ENCODE results near the gene ERN1. TPM values are rescaled to one million over a fixed set of nuclear protein-coding genes. Genes with fewer than 3 reads are reported as not detected.
"Not testable (repeated sequence)": the region's sequence is repeated elsewhere in the genome, so short reads cannot be mapped to it uniquely, and the experiment has no call there.

Gene ERN1
- polyA plus RNA-seq, 4 donors, result 2.2 to 11.3 (median 6.5) TPM

- Histone ChIP-seq H3K36me3 (ENCODE audit: control insufficient read depth in 3 of 3, insufficient read depth in 2 of 3, low read depth in 1 of 3, low read length in 3 of 3) (peaks cover 0 to 56% (median 10%) of the 10 kb centered on the region in 3 donors), H3K9me3 (ENCODE audit: control insufficient read depth in 2 of 2, insufficient read depth in 1 of 2, low read depth in 1 of 2, low read length in 1 of 2) (no peaks in the 10 kb centered on the region), H3K4me1 (ENCODE audit: control insufficient read depth in 3 of 3, insufficient read depth in 2 of 3, low read depth in 1 of 3, low read length in 2 of 3) (no peaks in the 10 kb centered on the region), H3K27ac (ENCODE audit: low read depth in 1 of 3, low read length in 2 of 3) (no peak overlapping the region), H3K27me3 (ENCODE audit: control insufficient read depth in 3 of 3, insufficient read depth in 3 of 3, low read length in 3 of 3) (no peaks in the 10 kb centered on the region), H3K4me3 (ENCODE audit: low read depth in 1 of 3, low read length in 3 of 3) (no peak overlapping the region)
- no peak for FAIRE-seq
- WGBS, 3 donors, result 73 to 92% (median 75%) methylated on average over 3 of the region's 3 CpGs
- no peak for DNase-seq
Observed at GRCh38 chr17:64172510-64172909, 42.6 kb upstream of the ERN1 start.

- DNase-seq, result no peak
- Histone ChIP-seq H3K27ac (ENCODE audit: low read depth in 1 of 3, low read length in 2 of 3) (no peak overlapping the region), H3K27me3 (ENCODE audit: control insufficient read depth in 3 of 3, insufficient read depth in 3 of 3, low read length in 3 of 3) (no peaks in the 10 kb centered on the region), H3K4me1 (ENCODE audit: control insufficient read depth in 3 of 3, insufficient read depth in 2 of 3, low read depth in 1 of 3, low read length in 2 of 3) (no peaks in the 10 kb centered on the region), H3K36me3 (ENCODE audit: control insufficient read depth in 3 of 3, insufficient read depth in 2 of 3, low read depth in 1 of 3, low read length in 3 of 3) (peaks cover 0 to 63% (median 6%) of the 10 kb centered on the region in 3 donors), H3K9me3 (ENCODE audit: control insufficient read depth in 2 of 2, insufficient read depth in 1 of 2, low read depth in 1 of 2, low read length in 1 of 2) (no peaks in the 10 kb centered on the region), H3K4me3 (ENCODE audit: low read depth in 1 of 3, low read length in 3 of 3) (no peak overlapping the region)
- 91 to 97% (median 95%) methylated on average over 8 of the region's 8 CpGs for WGBS, 3 donors
- FAIRE-seq, result no peak
Observed at GRCh38 chr17:64171041-64171440, 41.1 kb upstream of the ERN1 start.

DNA sequence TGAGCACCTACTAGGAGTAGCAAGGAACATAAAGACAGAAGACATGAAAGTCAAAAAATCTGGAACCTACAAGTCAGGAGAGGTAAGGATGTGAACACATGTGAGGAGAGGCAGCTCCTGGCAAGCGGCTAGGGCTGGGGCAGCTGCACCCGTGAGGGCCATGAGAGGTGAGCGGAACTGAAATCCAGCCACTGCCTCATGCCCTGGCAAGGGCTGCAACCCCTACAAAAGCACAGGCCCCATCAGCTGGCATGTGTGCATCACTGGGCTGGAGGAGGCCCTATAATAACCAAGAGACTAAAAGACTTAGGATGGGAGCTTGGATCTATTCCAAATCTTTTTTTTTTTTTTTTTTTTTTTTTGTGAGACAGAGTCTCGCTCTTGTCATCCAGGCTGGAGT is 40.3 kb upstream of the ERN1 start:
- no peak for FAIRE-seq
- WGBS, 3 donors, result 97 to 98% (median 98%) methylated on average over 3 to 4 of the region's 4 CpGs

DNA sequence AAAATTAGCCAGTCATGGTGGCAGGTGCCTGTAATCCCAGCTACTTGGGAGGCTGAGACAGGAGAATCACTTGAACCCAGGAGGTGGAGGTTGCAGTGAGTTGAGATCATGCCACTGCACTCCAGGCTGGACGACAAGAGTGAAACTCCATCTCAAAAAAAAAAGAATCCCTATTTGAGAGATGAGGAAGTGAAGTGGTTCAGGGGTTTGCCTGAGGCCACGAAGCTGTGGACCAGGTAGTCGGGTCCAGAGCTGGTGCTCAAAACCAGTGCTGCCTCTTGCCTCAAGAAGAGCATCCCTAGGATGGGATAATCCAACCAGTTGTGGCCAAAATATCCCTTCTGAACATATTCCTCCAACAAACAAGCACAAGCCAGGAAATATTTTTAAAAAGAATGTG is 37.7 kb upstream of the ERN1 start:
- H3K4me3 ChIP-seq (ENCODE audit: low read depth in 1 of 3, low read length in 3 of 3); H3K4me1 ChIP-seq (ENCODE audit: control insufficient read depth in 3 of 3, insufficient read depth in 2 of 3, low read depth in 1 of 3, low read length in 2 of 3); FAIRE-seq; H3K9me3 ChIP-seq (ENCODE audit: control insufficient read depth in 2 of 2, insufficient read depth in 1 of 2, low read depth in 1 of 2, low read length in 1 of 2); H3K27me3 ChIP-seq (ENCODE audit: control insufficient read depth in 3 of 3, insufficient read depth in 3 of 3, low read length in 3 of 3); DNase-seq; H3K27ac ChIP-seq (ENCODE audit: low read depth in 1 of 3, low read length in 2 of 3): not testable (repeated sequence)
- H3K36me3 ChIP-seq (ENCODE audit: control insufficient read depth in 3 of 3, insufficient read depth in 2 of 3, low read depth in 1 of 3, low read length in 3 of 3), result peaks cover 0 to 67% (median 3%) of the 10 kb centered on the region in 3 donors
- WGBS, 3 donors, result 72 to 85% (median 85%) methylated on average over 3 of the region's 3 CpGs

More for the DNA sequence above, 40.3 kb upstream of the ERN1 start:
- H3K4me1 ChIP-seq (ENCODE audit: control insufficient read depth in 3 of 3, insufficient read depth in 2 of 3, low read depth in 1 of 3, low read length in 2 of 3), result no peaks in the 10 kb centered on the region
- peaks cover 0 to 63% (median 6%) of the 10 kb centered on the region in 3 donors for H3K36me3 ChIP-seq (ENCODE audit: control insufficient read depth in 3 of 3, insufficient read depth in 2 of 3, low read depth in 1 of 3, low read length in 3 of 3)
- no peak for DNase-seq
- H3K27ac ChIP-seq (ENCODE audit: low read depth in 1 of 3, low read length in 2 of 3), result no peak overlapping the region
- H3K4me3 ChIP-seq (ENCODE audit: low read depth in 1 of 3, low read length in 3 of 3), result no peak overlapping the region
- no peaks in the 10 kb centered on the region for H3K27me3 ChIP-seq (ENCODE audit: control insufficient read depth in 3 of 3, insufficient read depth in 3 of 3, low read length in 3 of 3)
- H3K9me3 ChIP-seq (ENCODE audit: control insufficient read depth in 2 of 2, insufficient read depth in 1 of 2, low read depth in 1 of 2, low read length in 1 of 2), result no peaks in the 10 kb centered on the region

- 94 to 99% (median 94%) methylated on average over 3 of the region's 3 CpGs for WGBS, 3 donors
- no peak overlapping the region for H3K4me3 ChIP-seq (ENCODE audit: low read depth in 1 of 3, low read length in 3 of 3)
- FAIRE-seq, result no peak
Observed at GRCh38 chr17:64166876-64167275, 36.9 kb upstream of the ERN1 start.

DNA sequence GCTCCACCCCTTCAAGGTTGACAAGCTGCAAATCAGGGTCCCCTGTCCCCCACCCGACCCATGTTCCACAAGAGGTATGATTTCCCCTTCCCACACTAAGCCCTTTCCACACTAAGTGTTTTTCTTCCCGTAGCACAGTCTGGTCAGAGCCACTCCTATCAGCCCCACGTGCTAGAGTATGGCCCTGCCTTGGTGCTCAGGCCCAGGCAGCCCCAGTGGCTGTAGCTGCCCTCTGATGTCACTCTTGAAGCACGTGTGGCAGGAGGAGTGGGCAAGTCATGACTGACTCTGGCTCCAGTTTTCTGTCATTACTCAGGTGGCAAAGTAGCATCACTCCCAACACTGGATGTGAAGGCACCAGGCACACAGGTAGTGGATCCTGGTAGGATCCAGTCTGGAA is 35.4 kb upstream of the ERN1 start:
- Histone ChIP-seq H3K9me3 (ENCODE audit: control insufficient read depth in 2 of 2, insufficient read depth in 1 of 2, low read depth in 1 of 2, low read length in 1 of 2) (no peaks in the 10 kb centered on the region), H3K27me3 (ENCODE audit: control insufficient read depth in 3 of 3, insufficient read depth in 3 of 3, low read length in 3 of 3) (no peaks in the 10 kb centered on the region), H3K4me1 (ENCODE audit: control insufficient read depth in 3 of 3, insufficient read depth in 2 of 3, low read depth in 1 of 3, low read length in 2 of 3) (no peaks in the 10 kb centered on the region), H3K36me3 (ENCODE audit: control insufficient read depth in 3 of 3, insufficient read depth in 2 of 3, low read depth in 1 of 3, low read length in 3 of 3) (peaks cover 0 to 54% (median 2%) of the 10 kb centered on the region in 3 donors), H3K4me3 (ENCODE audit: low read depth in 1 of 3, low read length in 3 of 3) (no peak overlapping the region), H3K27ac (ENCODE audit: low read depth in 1 of 3, low read length in 2 of 3) (no peak overlapping the region)
- DNase-seq (no peak), FAIRE-seq (no peak)
- 88 to 90% (median 89%) methylated on average over 4 of the region's 4 CpGs for WGBS, 3 donors

More at GRCh38 chr17:64166876-64167275, 36.9 kb upstream of the ERN1 start:
- H3K36me3 ChIP-seq (ENCODE audit: control insufficient read depth in 3 of 3, insufficient read depth in 2 of 3, low read depth in 1 of 3, low read length in 3 of 3), result peaks cover 0 to 66% (median 3%) of the 10 kb centered on the region in 3 donors
- H3K27me3 ChIP-seq (ENCODE audit: control insufficient read depth in 3 of 3, insufficient read depth in 3 of 3, low read length in 3 of 3), result no peaks in the 10 kb centered on the region
- no peak overlapping the region for H3K27ac ChIP-seq (ENCODE audit: low read depth in 1 of 3, low read length in 2 of 3)
- H3K4me1 ChIP-seq (ENCODE audit: control insufficient read depth in 3 of 3, insufficient read depth in 2 of 3, low read depth in 1 of 3, low read length in 2 of 3), result no peaks in the 10 kb centered on the region
- no peaks in the 10 kb centered on the region for H3K9me3 ChIP-seq (ENCODE audit: control insufficient read depth in 2 of 2, insufficient read depth in 1 of 2, low read depth in 1 of 2, low read length in 1 of 2)
- DNase-seq, result no peak

DNA sequence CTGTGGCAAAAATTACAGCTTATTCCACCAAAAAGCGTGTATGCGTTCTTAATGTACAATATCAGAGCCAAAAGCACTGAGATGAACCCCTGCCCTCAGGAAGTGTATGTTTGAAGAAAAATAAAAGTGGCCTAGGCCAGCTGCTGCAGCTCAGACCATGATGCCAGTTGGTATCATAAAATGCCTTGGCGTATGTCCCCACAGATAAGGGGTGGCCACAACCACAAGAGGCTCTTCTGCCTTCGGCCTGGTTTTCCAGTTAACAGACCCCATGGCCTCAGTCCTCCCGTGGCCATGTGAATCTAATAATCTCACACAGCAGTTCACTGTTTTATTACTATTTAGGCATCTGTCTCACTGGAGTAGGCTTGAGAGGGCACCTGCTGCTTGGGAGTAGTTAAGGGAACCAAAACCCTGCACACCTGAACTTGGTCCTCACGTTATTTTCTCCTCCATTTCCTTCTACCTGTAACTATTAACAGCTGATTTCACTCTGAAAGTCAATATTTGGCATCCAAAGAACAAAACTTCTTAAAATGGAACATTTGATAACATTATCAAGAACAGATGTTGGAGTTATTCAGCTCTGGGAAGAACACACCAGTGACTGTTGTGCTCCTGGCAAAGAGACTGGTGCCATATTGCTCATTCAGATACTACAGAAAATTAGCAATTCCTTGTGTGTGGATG is 34.8 kb upstream of the ERN1 start:
- Histone ChIP-seq H3K36me3 (ENCODE audit: control insufficient read depth in 3 of 3, insufficient read depth in 2 of 3, low read depth in 1 of 3, low read length in 3 of 3) (peaks cover 0 to 52% (median 2%) of the 10 kb centered on the region in 3 donors), H3K9me3 (ENCODE audit: control insufficient read depth in 2 of 2, insufficient read depth in 1 of 2, low read depth in 1 of 2, low read length in 1 of 2) (no peaks in the 10 kb centered on the region), H3K27me3 (ENCODE audit: control insufficient read depth in 3 of 3, insufficient read depth in 3 of 3, low read length in 3 of 3) (no peaks in the 10 kb centered on the region), H3K27ac (ENCODE audit: low read depth in 1 of 3, low read length in 2 of 3) (peak overlapping the region in 1 of 3 donors; percentile 17), H3K4me1 (ENCODE audit: control insufficient read depth in 3 of 3, insufficient read depth in 2 of 3, low read depth in 1 of 3, low read length in 2 of 3) (no peaks in the 10 kb centered on the region), H3K4me3 (ENCODE audit: low read depth in 1 of 3, low read length in 3 of 3) (no peak overlapping the region)
- FAIRE-seq, result no peak
- peak in 1 of 2 donors; percentile 16 for DNase-seq
- 67 to 78% (median 73%) methylated on average over 6 of the region's 6 CpGs for WGBS, 3 donors

- no peak overlapping the region for H3K4me3 ChIP-seq (ENCODE audit: low read depth in 1 of 3, low read length in 3 of 3)
- no peaks in the 10 kb centered on the region for H3K27me3 ChIP-seq (ENCODE audit: control insufficient read depth in 3 of 3, insufficient read depth in 3 of 3, low read length in 3 of 3)
- no peak for FAIRE-seq
- no peak overlapping the region for H3K27ac ChIP-seq (ENCODE audit: low read depth in 1 of 3, low read length in 2 of 3)
- no peaks in the 10 kb centered on the region for H3K9me3 ChIP-seq (ENCODE audit: control insufficient read depth in 2 of 2, insufficient read depth in 1 of 2, low read depth in 1 of 2, low read length in 1 of 2)
- H3K36me3 ChIP-seq (ENCODE audit: control insufficient read depth in 3 of 3, insufficient read depth in 2 of 3, low read depth in 1 of 3, low read length in 3 of 3), result peaks cover 0 to 52% (median 2%) of the 10 kb centered on the region in 3 donors
- DNase-seq, result no peak
- H3K4me1 ChIP-seq (ENCODE audit: control insufficient read depth in 3 of 3, insufficient read depth in 2 of 3, low read depth in 1 of 3, low read length in 2 of 3), result peaks cover 0 to 4% (median 0%) of the 10 kb centered on the region in 3 donors
- 79 to 81% (median 80%) methylated on average over 6 of the region's 6 CpGs for WGBS, 3 donors
Observed at GRCh38 chr17:64163468-64163867, 33.5 kb upstream of the ERN1 start.

DNA sequence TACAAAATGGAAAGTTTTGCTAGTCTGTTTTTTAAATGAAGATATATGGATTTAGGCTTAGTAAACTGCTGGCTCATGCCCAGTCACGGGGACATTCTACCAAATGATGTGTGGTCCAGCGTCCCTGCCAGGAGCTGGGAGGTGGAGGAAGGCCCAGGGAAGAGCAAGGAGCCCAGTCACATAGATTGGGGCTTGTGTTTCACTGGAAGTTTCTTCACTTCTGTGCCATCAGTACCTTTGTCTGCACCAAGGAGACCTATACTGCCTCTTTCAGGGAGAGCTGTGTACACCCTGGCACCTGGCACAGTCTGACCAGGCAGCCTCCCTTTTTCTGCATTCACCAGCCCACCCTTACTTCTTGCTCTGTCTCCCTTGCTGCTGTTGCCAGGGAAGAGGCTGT is 32.6 kb upstream of the ERN1 start:
- 85 to 96% (median 87%) methylated on average over 2 of the region's 2 CpGs for whole genome bisulfite sequencing, 3 donors
- Histone ChIP-seq H3K4me1 (ENCODE audit: control insufficient read depth in 3 of 3, insufficient read depth in 2 of 3, low read depth in 1 of 3, low read length in 2 of 3) (peaks cover 0 to 8% (median 0%) of the 10 kb centered on the region in 3 donors), H3K27me3 (ENCODE audit: control insufficient read depth in 3 of 3, insufficient read depth in 3 of 3, low read length in 3 of 3) (no peaks in the 10 kb centered on the region), H3K36me3 (ENCODE audit: control insufficient read depth in 3 of 3, insufficient read depth in 2 of 3, low read depth in 1 of 3, low read length in 3 of 3) (peaks cover 0 to 51% (median 2%) of the 10 kb centered on the region in 3 donors), H3K27ac (ENCODE audit: low read depth in 1 of 3, low read length in 2 of 3) (no peak overlapping the region), H3K4me3 (ENCODE audit: low read depth in 1 of 3, low read length in 3 of 3) (no peak overlapping the region), H3K9me3 (ENCODE audit: control insufficient read depth in 2 of 2, insufficient read depth in 1 of 2, low read depth in 1 of 2, low read length in 1 of 2) (no peaks in the 10 kb centered on the region)
- DNase-seq (no peak), FAIRE-seq (no peak)
